Measurements from ENCODE around the gene S1PR2.

- TF ChIP-seq, protein P1, sequence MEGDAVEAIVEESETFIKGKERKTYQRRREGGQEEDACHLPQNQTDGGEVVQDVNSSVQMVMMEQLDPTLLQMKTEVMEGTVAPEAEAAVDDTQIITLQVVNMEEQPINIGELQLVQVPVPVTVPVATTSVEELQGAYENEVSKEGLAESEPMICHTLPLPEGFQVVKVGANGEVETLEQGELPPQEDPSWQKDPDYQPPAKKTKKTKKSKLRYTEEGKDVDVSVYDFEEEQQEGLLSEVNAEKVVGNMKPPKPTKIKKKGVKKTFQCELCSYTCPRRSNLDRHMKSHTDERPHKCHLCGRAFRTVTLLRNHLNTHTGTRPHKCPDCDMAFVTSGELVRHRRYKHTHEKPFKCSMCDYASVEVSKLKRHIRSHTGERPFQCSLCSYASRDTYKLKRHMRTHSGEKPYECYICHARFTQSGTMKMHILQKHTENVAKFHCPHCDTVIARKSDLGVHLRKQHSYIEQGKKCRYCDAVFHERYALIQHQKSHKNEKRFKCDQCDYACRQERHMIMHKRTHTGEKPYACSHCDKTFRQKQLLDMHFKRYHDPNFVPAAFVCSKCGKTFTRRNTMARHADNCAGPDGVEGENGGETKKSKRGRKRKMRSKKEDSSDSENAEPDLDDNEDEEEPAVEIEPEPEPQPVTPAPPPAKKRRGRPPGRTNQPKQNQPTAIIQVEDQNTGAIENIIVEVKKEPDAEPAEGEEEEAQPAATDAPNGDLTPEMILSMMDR (IDR thresholded peaks at IDR 0.05): no peak
- TF ChIP-seq POLR2A (IDR thresholded peaks at IDR 0.05): no peak
Measured at GRCh38 chr19:10255358-10255757, 24.2 kb upstream of the S1PR2 start.
